Eye (tissue), 1 donor: Measurements from ENCODE around the gene SEMA6C.

Experiments used
- DNase-seq: peaks from one replicate; pipeline ENCODE4 v3.0.0-alpha.2; 2015

Gene SEMA6C

DNA sequence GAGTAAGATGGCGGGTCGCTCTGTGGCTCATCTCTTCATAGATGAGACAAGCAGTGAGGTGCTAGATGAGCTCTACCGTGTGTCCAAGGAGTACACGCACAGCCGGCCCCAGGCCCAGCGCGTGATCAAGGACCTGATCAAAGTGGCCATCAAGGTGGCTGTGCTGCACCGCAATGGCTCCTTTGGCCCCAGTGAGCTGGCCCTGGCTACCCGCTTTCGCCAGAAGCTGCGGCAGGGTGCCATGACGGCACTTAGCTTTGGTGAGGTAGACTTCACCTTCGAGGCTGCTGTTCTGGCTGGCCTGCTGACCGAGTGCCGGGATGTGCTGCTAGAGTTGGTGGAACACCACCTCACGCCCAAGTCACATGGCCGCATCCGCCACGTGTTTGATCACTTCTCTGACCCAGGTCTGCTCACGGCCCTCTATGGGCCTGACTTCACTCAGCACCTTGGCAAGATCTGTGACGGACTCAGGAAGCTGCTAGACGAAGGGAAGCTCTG is 12.4 kb upstream of the SEMA6C start:
- no peak for DNase-seq

DNA sequence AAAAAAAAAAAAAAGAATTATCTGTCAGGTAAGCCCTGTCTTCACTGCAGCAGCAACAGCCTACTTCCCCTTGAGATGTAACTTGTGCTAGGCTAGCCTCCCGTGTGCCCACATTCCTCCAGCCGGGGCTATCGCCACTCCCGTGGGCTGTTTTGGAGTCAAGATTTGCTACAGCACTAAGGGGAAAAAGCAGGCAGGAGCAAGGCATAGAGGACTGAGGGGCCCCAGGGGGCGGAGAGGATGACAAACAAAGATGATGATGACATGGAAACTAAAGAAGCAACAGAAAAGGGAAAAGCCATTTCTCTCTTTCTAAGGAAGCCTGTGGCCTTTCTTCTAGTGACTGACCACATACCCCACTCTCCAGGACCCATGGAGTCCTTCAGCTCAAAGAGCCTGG is 11.9 kb upstream of the SEMA6C start:
- DNase-seq, result no peak

DNA sequence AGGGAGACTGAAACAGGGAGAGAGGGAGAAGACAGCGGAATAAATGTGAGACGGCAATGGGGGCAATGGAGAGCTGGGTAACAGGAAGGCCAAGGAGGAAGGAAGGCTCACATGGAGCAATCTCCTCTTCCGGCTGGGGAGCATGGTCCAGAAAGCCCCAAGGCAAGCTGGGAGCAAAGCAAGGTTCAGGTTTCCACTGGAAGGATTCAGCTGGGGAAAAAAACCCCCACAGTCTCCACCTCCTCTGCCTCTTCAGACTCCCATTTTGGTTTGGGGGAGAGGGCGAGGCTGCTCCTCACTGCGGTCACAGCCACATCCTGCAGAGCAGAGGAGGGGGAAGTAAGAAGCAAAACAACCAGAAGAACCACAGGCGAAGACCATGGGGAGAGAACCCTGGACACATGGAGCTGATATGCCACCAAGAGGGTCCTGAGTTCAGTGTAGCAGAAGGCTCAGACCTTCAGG is 10.7 kb upstream of the SEMA6C start:
- DNase-seq, result no peak

DNA sequence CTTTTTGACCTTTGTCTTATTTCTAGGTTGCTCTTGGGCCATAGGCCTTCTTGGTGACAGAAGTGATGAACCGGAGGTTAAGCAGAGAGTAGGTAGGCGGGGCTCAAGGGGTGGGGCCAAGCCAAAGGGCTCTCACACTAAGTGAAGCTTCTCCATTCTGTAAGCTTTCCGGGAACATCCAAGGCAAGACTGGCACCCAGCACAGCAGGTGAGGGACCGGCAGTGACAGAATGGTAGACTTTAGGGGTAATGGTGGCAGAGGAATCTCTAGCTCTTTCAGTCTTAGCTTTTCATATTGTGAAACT is 10.0 kb upstream of the SEMA6C start, which contains the start of gene TNFAIP8L2:
Gene TNFAIP8L2 (plus strand): TSS at position 135 of the 305 bp plus-strand sequence. CDS start 2,049 bp downstream, outside the sequence.
- DNase-seq, result no peak

DNA sequence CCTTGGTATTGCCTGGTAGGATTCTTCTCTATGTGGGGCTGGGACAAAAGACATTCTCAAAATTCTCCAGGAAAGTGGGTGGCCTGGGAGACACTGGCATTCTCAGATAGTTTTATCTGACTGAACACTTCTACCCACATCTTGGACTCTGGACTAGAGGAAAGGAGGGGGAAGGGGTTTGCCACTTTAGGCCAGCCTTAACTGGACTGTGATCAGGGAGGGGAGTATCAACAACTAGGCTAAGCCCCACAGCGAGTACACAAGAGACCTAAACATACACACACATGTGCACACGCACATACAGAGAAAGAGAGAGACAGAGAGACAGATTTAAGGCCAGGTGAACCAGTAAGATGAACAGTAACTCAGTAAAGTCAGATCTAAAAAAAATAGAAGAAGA is 1.2 kb upstream of the SEMA6C start:
- no peak for DNase-seq

DNA sequence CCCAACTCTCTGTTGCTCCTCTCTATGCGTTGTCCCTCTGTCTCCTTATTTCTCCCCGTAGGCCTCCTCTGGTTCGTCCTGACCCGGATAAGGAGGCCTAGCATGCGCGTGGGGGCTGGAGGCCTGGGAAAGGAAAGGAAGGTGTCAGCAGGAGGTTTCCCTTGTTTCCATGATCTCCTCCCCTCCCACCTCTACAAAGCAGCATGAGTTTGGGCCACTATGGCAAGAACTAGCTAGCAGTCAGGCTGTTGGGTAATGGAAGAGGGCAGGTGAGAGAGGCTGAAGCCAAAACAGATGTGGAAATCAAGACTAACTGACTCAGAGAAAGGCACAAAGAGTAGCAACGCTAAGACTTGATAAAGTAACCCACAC is 687 bp upstream of the SEMA6C start:
- no peak for DNase-seq

DNA sequence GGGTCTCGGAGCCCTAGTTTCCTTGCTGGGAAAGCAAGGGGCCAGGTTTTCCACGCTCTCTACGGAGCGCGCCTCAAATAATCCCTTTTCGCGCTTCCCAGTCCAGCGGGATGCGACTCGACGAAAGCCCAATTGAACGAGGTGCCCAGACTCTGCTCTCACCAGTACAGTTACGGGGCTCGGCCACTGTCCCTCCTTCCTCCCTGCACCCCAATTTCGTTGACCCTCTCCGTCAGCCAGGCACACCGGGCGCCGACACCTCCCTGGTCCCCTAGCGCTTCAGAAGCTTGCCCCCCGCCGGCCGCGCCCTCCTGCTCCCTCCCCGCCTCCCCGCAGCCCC is 389 bp downstream of the SEMA6C start:
- peak; percentile 63 for DNase-seq

DNA sequence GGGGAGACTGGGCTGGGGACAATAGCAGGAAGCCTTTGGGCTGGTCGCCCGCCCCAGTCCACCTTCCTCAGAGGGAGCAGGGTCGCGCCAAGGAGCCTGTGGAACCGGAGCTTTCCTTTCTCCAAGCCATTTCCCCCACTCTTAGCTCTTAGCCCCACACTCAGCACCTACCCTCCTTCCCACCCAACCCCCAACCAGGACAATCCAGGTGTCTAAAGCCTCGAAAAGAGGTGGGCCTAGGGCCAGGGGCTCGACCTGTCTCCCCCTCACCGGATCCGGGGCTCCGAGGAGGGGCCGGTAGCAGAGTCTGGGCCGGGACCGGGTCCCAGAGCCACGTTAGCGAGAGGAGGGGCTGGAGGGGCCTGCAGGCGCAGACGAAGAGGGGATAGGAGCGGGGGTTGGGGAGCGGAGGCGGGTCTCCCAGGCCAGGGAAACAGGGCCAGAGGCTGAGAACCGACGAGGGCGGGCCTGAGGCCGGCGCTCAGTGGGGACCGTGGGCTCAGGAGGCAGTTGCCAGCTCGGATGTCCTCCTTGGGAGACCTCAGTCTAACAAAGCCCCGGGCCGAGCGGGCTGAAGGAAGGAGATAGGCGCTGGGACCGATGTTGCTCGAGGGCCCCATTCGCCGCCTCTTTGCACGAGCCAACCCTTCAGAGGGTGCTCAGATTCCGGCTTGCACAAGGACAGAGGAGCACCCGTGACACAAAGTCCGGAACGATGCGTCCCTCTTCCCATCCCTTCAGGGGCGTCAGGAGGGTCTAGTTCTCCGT is 943 bp downstream of the SEMA6C start:
- DNase-seq, result no peak

DNA sequence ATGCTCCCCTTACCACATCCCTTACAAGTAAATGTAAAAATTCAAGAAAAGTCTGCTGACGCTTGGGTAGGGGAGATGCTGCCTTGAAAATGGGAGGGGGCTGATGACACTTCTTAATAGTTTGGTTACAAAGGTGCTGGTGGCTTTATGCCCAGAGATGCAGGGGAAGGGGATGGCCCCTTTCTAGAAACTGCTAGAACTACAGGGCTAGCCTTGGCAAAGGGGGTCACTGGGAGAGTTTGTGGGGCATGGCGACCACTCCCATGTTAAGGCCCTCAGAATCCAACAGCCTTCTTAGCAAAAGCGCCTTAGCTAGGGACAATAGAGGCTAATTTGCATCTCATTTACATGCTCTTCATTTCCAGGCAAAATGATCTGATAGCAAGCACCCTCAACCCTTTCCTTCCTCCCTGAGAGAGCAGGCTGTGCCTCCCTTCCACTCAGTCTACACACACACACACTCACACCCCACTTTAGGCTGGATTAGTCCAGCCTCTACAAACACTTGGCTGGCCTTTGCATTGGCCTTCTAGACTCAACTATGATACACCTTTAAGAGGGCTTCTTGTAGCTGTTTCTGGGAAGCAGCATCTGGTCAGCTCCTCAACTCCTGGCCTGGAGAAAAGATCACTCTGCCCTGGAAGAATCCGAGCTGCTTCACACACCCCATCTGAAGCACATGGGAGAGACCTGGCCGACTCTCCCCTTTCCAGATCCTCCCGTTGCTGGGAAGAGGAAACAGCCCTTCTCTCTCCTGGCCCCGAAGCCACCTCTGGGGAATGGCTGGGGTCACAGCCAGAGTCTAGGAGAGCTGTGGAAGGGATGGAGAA is 1.7 kb downstream of the SEMA6C start:
- DNase-seq, result peak; percentile 52

DNA sequence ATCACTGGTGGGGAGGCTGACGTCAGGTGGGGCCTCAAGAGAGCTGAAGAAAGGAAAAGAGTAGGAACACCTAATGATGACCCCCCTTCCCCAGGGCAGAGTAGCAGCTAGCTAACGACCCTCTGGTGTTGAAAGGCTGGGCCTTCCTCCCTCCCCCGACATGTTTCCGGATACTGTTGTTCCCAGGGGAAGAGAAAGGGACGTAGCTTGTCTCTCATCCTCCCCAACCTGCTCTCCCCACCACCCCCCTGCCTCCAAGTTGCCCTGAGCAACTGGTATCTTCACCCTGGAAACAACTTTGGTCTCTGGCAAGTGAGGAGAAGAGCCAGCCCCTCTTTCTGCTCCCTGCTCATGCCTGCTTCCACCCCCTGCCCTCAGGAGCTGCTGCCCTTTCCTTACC is 2.4 kb downstream of the SEMA6C start:
- DNase-seq, result no peak

DNA sequence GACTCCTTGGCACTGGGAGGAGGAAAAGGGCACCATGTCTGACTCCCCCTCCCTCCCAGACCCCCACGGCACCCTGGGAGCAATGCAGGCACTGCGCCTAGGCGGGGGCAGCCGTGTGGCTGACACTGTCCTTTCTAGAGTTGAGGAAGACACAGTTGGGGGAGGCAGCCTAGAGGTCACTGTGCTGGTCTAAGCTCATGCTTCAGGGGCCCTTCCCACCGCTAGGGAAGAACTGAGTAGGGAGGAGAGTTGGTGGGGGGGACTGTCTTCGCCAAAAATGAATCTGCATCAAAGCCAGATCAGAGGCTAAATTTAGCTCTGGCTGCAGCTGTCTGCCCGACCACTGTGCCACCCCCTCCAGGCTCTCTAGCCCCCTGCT is 3.4 kb downstream of the SEMA6C start:
- no peak for DNase-seq

DNA sequence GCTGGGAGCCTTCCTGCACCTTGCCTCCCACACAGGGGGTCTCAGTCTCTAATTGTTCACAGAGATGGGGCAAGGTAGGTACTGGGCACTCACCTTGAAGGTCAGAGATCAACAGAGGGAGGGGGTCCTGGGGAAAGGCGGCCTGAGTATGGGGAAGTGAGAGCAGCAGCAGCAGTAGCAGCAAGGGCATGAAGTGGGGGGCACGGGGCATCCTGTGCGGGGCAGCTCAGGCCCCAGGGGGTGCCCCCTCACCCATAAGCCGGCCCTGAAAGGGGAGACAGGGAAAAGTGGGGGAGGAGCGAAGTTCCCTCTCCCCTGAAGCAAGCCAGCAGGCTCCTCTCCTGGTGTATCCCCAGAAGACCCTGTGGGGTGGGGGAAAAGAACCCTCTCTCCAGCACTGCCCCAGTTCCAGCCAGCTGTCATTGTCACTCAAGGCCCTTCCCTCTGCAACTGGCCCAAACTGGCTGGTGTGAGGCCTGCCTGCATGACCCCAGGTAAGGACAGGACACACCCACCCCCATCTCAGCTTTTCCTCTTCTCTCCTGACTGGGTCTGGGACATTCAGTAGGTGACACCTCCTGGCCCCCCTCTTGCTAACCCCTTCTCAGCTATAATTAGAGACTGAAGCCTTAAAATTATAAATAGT is 3.9 kb downstream of the SEMA6C start:
- no peak for DNase-seq

DNA sequence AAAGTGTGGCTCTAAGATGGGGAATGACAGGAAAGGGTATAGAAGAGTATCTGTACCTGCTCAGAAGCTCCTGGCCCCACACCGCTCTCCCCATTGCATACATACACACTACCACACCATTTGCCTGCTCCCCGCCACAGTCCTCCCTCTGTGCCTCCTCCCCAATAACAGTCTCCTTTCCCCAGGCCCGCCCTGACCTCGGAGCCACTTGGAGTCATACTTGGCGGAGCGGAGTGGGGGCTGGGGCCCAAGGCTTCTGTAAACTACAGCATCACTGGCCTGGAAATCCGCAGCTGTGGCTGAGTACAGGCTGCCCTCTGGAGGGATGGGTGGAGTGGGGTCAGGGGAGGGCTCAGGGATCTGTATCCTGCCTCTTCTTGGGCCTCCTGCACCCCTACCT is 8.6 kb downstream of the SEMA6C start:
- no peak for DNase-seq

DNA sequence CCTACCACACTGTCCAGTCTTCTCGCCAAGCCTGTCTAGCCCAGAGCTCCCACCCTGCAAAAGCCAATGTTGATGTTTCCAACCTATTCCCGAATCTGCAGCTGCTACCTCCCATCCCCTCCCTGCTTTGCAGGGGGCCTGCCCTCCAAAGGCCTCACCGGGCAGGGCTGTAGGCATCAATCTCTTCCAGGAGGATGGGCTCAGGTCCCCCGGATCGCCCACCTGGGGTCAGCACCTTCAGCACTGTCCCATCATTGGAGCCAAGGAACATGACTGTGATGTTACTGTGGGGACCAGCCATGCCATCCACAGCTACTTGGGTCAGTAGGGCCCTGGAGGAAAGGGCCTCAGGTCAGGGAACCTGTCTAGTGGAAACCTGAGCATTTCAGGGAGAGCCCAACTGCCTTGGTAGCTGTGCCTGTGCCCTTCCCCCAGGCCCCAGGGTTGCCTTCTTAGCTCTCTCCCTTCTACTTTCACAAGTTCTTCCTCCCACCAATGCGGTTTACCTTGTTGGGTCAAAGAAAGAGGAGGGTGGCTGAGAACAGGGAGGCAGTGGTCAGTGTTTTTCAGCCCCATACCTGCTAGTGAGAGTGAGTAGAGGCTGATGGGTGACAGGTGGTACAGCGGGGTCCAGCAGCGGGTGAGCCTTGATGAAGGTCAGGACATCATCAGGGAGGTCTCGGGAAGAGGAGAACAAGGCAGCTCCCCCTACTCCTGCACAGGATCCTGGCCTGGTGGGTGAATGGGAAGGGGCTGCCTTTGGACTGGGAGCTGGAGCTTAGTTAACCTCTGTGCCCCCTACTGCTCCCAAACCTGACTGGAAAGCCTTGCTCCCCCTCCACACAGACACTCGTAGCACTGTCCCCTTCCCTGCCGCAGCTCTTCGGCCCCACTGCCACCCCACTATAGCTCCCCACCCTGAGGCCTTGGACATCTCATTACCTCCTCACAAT is 10.7 kb downstream of the SEMA6C start:
- no peak for DNase-seq

DNA sequence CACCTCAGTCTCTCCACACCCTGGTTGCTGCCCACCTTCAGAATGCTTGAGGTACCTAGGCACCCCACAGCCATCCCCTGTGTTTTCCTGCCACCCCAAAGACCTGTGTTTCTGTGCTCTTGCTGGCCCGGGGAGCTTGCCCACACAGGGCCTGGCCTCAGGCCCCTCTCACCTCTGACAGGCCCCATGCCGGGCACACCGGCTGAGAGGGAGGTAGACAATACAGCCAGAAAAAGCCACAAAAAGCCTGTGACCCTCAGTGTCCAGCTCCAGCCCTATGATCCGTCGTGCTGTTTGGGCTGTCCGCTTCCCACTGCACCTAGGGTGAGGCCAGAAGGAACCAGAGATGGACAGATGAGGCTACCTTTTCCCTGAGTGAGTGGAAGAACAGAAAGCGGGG is 11.4 kb downstream of the SEMA6C start:
- no peak for DNase-seq

DNA sequence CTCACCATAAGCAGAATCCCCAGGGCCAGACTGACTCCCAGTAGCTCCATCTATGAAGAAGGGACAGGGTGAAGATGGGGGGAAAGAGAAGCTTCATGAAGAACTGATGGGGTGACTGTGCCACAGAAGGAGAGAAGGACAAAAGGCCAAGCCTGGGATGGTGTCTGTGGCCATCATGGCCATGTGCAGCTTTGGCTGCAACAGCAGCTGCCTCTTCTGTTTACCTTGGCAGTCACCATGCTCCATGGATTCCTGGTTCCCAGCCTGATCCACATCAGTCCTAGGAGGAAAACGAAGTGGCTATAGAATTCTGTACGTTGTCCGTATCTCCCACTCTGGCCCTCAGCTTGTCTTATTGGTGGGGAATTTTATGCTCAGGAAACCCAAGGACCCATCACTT is 12.0 kb downstream of the SEMA6C start:
- no peak for DNase-seq

DNA sequence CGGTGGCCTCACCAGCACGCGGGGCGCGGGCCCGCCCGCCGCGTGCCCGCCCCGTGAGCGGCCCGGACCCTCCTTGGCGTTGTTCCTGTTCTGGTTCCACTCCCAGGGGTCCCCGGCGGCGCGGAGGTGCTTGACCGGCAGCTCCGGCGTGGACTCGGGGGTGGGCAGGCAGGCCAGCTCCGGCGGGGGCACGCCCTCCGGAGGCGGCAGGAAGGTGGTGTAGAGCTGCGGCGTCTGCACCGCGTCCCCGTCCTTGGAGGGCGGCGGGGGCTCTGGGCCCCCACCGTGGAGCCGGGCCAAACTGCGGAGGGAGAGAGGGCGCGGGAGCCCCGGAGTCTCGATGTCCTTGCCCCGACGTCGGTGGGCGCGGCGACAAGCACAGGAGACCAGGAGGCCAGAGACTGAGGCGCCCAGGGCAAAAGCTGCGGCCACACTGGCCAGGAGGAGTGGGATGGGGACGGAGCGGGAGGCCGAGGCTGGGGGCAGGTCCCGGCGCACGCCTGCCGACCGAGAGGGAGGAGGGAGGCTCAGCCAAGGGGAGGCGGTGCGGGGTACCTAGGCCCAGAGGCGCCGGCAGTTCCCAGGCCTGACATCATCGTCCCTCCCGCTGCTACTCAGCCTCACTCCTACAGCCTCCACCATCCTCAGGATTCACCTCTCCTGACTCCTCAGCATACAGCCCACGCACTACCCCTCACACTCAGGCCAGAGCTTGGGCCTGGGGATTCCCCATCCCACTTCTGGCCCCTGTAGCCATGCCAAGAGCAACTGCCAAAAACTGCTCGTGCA is 13.2 kb downstream of the SEMA6C start:
- no peak for DNase-seq

DNA sequence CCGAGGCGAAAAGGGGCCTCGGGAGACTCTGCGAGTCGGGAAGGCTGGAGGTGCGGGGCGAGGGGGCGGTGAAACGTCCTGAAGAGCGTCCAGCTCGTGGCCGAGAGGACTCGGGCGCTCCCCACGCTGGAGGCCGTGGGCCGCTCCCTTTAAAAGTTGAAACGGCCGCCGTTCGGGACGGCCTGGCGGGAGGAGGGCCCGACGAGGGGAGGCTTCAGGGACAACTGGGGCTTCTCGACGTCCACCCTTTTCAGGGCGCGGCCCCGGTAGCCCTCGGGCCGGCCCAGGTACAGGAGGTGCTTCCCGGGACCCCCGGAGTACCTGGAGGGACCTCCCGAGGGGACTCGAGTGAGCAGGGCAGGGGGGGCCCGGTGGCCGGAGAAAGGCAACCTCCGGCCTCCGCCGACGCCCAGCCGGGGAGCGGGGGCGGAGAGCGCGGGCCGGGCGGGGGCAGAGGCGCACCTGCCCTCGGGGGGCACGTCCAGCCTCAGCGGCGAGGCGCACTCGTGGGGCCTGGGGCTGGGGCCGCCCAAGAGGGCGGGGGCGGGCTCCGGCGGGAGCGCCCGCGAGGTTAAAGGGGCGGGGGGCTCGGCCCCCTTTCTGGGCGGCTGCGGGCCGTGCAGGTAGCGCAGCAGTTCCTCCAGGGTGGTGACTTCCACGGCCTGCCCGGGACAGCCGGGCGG is 14.0 kb downstream of the SEMA6C start:
- no peak for DNase-seq

DNA sequence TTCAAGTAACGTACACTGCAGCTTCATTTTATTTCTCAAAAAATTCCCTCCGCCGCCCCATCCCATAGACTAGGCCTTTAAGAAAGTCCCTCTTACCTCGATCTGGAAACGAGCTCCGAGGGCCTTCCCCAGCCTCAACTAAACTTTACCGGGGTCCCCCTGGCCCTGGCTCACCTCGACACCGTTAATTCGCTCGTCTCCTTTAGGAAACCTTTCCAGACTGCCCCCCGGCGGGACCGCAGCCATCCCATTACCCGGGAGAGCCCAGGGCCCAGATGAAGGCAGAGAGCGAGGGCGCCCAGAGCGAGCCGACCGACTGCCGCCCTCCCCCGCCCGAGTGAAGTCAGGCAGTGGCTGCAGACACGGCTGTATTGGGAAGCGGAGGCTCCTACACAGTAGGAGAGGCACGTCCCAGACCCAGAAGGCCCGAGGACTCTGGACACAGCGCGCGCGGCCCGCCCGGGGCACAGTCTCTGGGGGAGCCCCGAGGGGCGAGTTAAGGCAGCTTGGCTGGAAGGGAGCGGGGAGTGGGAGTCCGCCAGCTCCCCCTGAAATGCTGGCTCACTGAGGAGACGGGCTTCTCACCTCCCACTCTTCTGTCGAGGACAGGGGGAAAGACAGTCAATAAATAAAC is 14.6 kb downstream of the SEMA6C start:
- DNase-seq, result peak; percentile 74

DNA sequence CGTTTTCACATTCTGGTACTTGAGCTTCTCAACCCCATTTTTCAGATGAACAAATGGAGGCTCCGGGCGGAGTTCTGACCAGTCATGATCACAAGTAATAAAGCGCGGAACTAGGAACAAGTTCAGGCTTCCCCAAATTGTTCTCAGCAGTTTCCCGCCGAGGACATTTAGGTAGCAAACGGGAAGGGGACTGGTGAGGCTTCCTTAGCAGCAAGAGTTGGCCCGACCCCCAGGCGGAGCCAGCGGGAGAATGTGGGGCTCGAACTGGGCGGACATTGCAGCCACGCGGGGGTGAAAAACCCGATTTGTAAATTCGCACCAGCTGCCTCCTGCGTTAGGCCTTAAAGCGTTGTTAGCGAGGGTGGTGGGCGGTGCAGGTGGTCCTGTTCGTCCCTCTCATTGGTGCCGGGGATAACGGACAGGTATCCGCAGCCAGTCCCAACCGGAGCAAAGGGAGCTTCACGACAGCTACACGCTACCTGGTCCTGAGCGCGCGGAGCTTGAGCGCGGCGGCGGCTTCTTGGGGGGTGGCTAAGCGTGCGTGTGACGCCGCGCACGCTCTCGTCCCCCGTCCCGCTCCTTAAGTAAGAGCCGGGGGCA is 15.3 kb downstream of the SEMA6C start:
- peak; percentile 95 for DNase-seq
